ENCODE data around the gene KAZALD1.

GRCh38 chr10:101113890-101114403, 52.2 kb downstream of the KAZALD1 start:
- no peak for TF ChIP-seq CTCF (IDR thresholded peaks at IDR 0.05)
- no peak for TF ChIP-seq POLR2A (IDR thresholded peaks at IDR 0.05)

Measured in lower leg skin (tissue), 3 donors.